ENCODE measurements around the gene MCF2L2. TPM values are rescaled to one million over a fixed set of nuclear protein-coding genes. Genes with fewer than 3 reads are reported as not detected.

Gene MCF2L2
- total and polyA plus RNA-seq, 9 of the 15 experiments (the other 6 are each of a cell fraction or from before 2014, with no cell fraction given), result 0.56 to 4.2 (median 3.0) TPM

- TF ChIP-seq STAT6 (CRISPR knock-in tag; IDR thresholded peaks at IDR 0.05) (no peak), CBX3 (IDR thresholded peaks at IDR 0.05; ENCODE audit: borderline replicate concordance in 1 of 2, low read length in 2 of 2) (peak in 1 of 2 experiments; percentile 75; a peak in 1 of 3 replicates), HINFP (tag; conservative IDR thresholded peaks at IDR 0.05; ENCODE audit: low read depth) (no peak), CBX5 (IDR thresholded peaks at IDR 0.05; ENCODE audit: borderline replicate concordance, low read depth) (peak; percentile 90), ATF1 (CRISPR knock-in tag; IDR thresholded peaks at IDR 0.05) (no peak), ATF1 (tag; IDR thresholded peaks at IDR 0.05) (no peak), NCOA6 (IDR thresholded peaks at IDR 0.05) (no peak), PHB2 (IDR thresholded peaks at IDR 0.05; ENCODE audit: low read depth) (no peak), TRIM24 (IDR thresholded peaks at IDR 0.05) (0 out of 4 replicates have a peak, but pooled peaks of 1 of the 2 experiments have one; percentile 11), ATF7 (IDR thresholded peaks at IDR 0.05) (no peak), CSDE1 (IDR thresholded peaks at IDR 0.05) (no peak), ZNF143 (CRISPR knock-in tag; IDR thresholded peaks at IDR 0.05) (no peak), ZNF79 (CRISPR knock-in tag; IDR thresholded peaks at IDR 0.05; ENCODE audit: low read depth) (no peak), KDM2B (CRISPR knock-in tag; IDR thresholded peaks at IDR 0.05) (no peak), KDM5B (IDR thresholded peaks at IDR 0.05; ENCODE audit: insufficient replicate concordance, low read depth, low read length) (no peak), ZNF766 (CRISPR knock-in tag; conservative IDR thresholded peaks at IDR 0.05) (no peak), CBX1 (IDR thresholded peaks at IDR 0.05; ENCODE audit: low read depth) (0 out of 2 replicates have a peak, but pooled peaks have one; percentile 46), SIRT6 (IDR thresholded peaks at IDR 0.05; ENCODE audit: low read depth, low read length) (no peak), VEZF1 (CRISPR knock-in tag; IDR thresholded peaks at IDR 0.05) (no peak)
- TF ChIP-seq, protein P1, sequence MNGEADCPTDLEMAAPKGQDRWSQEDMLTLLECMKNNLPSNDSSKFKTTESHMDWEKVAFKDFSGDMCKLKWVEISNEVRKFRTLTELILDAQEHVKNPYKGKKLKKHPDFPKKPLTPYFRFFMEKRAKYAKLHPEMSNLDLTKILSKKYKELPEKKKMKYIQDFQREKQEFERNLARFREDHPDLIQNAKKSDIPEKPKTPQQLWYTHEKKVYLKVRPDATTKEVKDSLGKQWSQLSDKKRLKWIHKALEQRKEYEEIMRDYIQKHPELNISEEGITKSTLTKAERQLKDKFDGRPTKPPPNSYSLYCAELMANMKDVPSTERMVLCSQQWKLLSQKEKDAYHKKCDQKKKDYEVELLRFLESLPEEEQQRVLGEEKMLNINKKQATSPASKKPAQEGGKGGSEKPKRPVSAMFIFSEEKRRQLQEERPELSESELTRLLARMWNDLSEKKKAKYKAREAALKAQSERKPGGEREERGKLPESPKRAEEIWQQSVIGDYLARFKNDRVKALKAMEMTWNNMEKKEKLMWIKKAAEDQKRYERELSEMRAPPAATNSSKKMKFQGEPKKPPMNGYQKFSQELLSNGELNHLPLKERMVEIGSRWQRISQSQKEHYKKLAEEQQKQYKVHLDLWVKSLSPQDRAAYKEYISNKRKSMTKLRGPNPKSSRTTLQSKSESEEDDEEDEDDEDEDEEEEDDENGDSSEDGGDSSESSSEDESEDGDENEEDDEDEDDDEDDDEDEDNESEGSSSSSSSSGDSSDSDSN (IDR thresholded peaks at IDR 0.05; ENCODE audit: borderline replicate concordance in 1 of 2, low read depth in 2 of 2, low read length in 2 of 2), result no peak
- TF ChIP-seq, protein P2, sequence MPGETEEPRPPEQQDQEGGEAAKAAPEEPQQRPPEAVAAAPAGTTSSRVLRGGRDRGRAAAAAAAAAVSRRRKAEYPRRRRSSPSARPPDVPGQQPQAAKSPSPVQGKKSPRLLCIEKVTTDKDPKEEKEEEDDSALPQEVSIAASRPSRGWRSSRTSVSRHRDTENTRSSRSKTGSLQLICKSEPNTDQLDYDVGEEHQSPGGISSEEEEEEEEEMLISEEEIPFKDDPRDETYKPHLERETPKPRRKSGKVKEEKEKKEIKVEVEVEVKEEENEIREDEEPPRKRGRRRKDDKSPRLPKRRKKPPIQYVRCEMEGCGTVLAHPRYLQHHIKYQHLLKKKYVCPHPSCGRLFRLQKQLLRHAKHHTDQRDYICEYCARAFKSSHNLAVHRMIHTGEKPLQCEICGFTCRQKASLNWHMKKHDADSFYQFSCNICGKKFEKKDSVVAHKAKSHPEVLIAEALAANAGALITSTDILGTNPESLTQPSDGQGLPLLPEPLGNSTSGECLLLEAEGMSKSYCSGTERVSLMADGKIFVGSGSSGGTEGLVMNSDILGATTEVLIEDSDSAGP (CRISPR knock-in tag; IDR thresholded peaks at IDR 0.05), result no peak
Observed at GRCh38 chr3:183242431-183242830, 186.0 kb downstream of the MCF2L2 start (continued).
